GM23338 (cell line): ENCODE results near the gene C10orf105. TPM values are rescaled to one million over a fixed set of nuclear protein-coding genes. Genes with fewer than 3 reads are reported as not detected.

Experiments
- ATAC-seq: fragments of 200-7000 bp; cut with Tn5 transposase; 3 replicates; pipeline ENCODE4 v1.9.1; 2020
- DNase-seq: peaks from one replicate; pipeline ENCODE4 v3.0.0-alpha.2; 2015; ENCODE audit warnings: low spot score
- H2AFZ ChIP-seq: fragments of 200-600 bp; sonication (generic); 2 replicates; pipeline ENCODE4 v1.8.0; 2016; ENCODE audit warnings: antibody characterized with exemption, mild to moderate bottlenecking, moderate library complexity
- H3F3A ChIP-seq: fragments of 200-600 bp; sonication (generic); replicated peaks from 2 replicates; pipeline ENCODE4 v1.8.0; 2017; ENCODE audit warnings: antibody characterized with exemption, mixed run types, low read depth
- H3K27ac ChIP-seq: fragments of 200-600 bp; sonication (generic); 2 replicates; pipeline ENCODE4 v1.6.1; 2016; ENCODE audit warnings: low read depth
- H3K27me3 ChIP-seq: fragments of 200-600 bp; sonication (generic); 2 replicates; pipeline ENCODE4 v1.8.0; 2016; ENCODE audit warnings: mild to moderate bottlenecking, mixed run types, moderate library complexity; ENCODE audit not compliant: insufficient read depth
- H3K36me3 ChIP-seq: fragments of 200-600 bp; sonication (generic); 2 replicates; pipeline ENCODE4 v1.8.0; 2016; ENCODE audit warnings: mild to moderate bottlenecking; ENCODE audit not compliant: insufficient read depth
- H3K4me1 ChIP-seq: fragments of 200-600 bp; sonication (generic); 2 replicates; pipeline ENCODE4 v1.8.0; 2016; ENCODE audit warnings: mild to moderate bottlenecking, moderate library complexity; ENCODE audit not compliant: insufficient read depth
- H3K4me2 ChIP-seq: fragments of 200-600 bp; sonication (generic); 2 replicates; pipeline ENCODE4 v1.7.1; 2017; ENCODE audit warnings: mixed run types
- H3K4me3 ChIP-seq: fragments of 200-600 bp; sonication (generic); 2 replicates; pipeline ENCODE4 v1.6.1; 2016; ENCODE audit warnings: mixed run types
- H3K79me2 ChIP-seq: fragments of 200-600 bp; sonication (generic); replicated peaks from 2 replicates; pipeline ENCODE4 v1.8.0; 2017; ENCODE audit warnings: mild to moderate bottlenecking; ENCODE audit not compliant: insufficient read depth
- H3K9me2 ChIP-seq: fragments of 200-600 bp; sonication (generic); 2 replicates; pipeline ENCODE4 v1.8.0; 2017; ENCODE audit not compliant: insufficient read depth
- H4K20me1 ChIP-seq: fragments of 200-600 bp; sonication (generic); replicated peaks from 2 replicates; pipeline ENCODE4 v1.8.0; 2017; ENCODE audit warnings: mild to moderate bottlenecking; ENCODE audit not compliant: insufficient read depth
- H3K27ac Mint-ChIP-seq: 2 replicates; pipeline ENCODE4 v1.8.0; 2020; ENCODE audit warnings: inconsistent platforms, mild to moderate bottlenecking, moderate library complexity, mixed read lengths
- H3K27me3 Mint-ChIP-seq: 3 replicates; pipeline ENCODE4 v1.8.0; 2022; ENCODE audit warnings: low read depth, mild to moderate bottlenecking, moderate library complexity, mixed read lengths, inconsistent platforms; ENCODE audit not compliant: insufficient read depth, poor library complexity
- H3K36me3 Mint-ChIP-seq: 3 replicates; pipeline ENCODE4 v1.8.0; 2021; ENCODE audit warnings: low read depth, mild to moderate bottlenecking, inconsistent platforms, moderate library complexity, mixed read lengths
- H3K4me1 Mint-ChIP-seq: 3 replicates; pipeline ENCODE4 v1.8.0; 2020; ENCODE audit warnings: mild to moderate bottlenecking, inconsistent platforms, mixed read lengths
- H3K4me3 Mint-ChIP-seq: 3 replicates; pipeline ENCODE4 v1.8.0; 2021; ENCODE audit warnings: moderate library complexity, mild to moderate bottlenecking, inconsistent platforms, mixed read lengths
- H3K9me3 Mint-ChIP-seq: 3 replicates; pipeline ENCODE4 v1.8.0; 2020; ENCODE audit warnings: moderate library complexity, mild to moderate bottlenecking, inconsistent platforms, mixed read lengths
- CTCF ChIP-seq, 2 experiments: fragments of 200-600 bp in 1 of 2; sonication (generic) in 1 of 2; conservative IDR thresholded peaks; 2 replicates each; pipeline versions ENCODE4 v1.5.1 to v1.6.1; 2016 to 2017; ENCODE audit warnings: antibody characterized with exemption in 2 of 2, low read depth in 2 of 2, mild to moderate bottlenecking in 2 of 2, moderate library complexity in 1 of 2
- EZH2 ChIP-seq: fragments of 200-600 bp; sonication (generic); IDR thresholded peaks from one replicate; pipeline ENCODE4 v1.8.0; 2017; ENCODE audit warnings: antibody characterized with exemption, mild to moderate bottlenecking, low read depth; ENCODE audit not compliant: unreplicated experiment
- EZH2phosphoT487 ChIP-seq: fragments of 200-600 bp; sonication (generic); IDR thresholded peaks from one replicate; pipeline ENCODE4 v1.8.1; 2018; ENCODE audit warnings: antibody characterized with exemption; ENCODE audit not compliant: unreplicated experiment
- NANOG ChIP-seq: IDR thresholded peaks from 2 replicates; pipeline ENCODE4 v1.6.1; 2016; ENCODE audit warnings: antibody characterized with exemption, borderline replicate concordance
- POLR2AphosphoS5 ChIP-seq: IDR thresholded peaks from 2 replicates; pipeline ENCODE4 v1.6.1; 2016; ENCODE audit warnings: antibody characterized with exemption, low read depth
- REST ChIP-seq: IDR thresholded peaks from one replicate; pipeline ENCODE4 v1.6.1; 2018; ENCODE audit warnings: antibody characterized with exemption; ENCODE audit not compliant: unreplicated experiment
- STAT1 ChIP-seq: IDR thresholded peaks from one replicate; pipeline ENCODE4 v1.6.1; 2016; ENCODE audit warnings: antibody characterized with exemption; ENCODE audit not compliant: unreplicated experiment
- ZNF114 ChIP-seq: fragments of 250-450 bp; sonication (Bioruptor Pico); IDR thresholded peaks from 2 replicates; pipeline ENCODE4 v1.5.0; 2020; ENCODE audit warnings: mild to moderate bottlenecking, moderate library complexity
- ZNF331 ChIP-seq: fragments of 250-450 bp; sonication (Bioruptor Pico); IDR thresholded peaks from 2 replicates; pipeline ENCODE4 v1.5.0; 2020; ENCODE audit warnings: low read depth, mild to moderate bottlenecking, moderate library complexity
- ZNF462 ChIP-seq: fragments of 250-450 bp; sonication (Bioruptor Pico); IDR thresholded peaks from 2 replicates; pipeline ENCODE4 v1.5.0; 2020; ENCODE audit warnings: mild to moderate bottlenecking, moderate library complexity
- polyA plus RNA-seq: library from polyadenylated mRNA; unstranded; fragments of >200 nt; fragmentation: Nextera tagmentation; extraction: Ambion mirVana; gene quantifications from 2 replicates; pipeline ENCODE4 v1.2.1, GENCODE V29; 2016
- total RNA-seq: library from RNA; depleted of rRNA; stranded (reverse); fragments of >200 nt; shearing (Covaris generic); gene quantifications from 2 replicates; pipeline ENCODE4 v1.2.3, GENCODE V29; 2014

Gene C10orf105
- total and polyA plus RNA-seq, 2 experiments from 2014 or later: 0.15 to 0.17 TPM

- no peaks in the 10 kb centered on the region for H3K36me3 ChIP-seq
- no peaks in the 10 kb centered on the region for H3F3A ChIP-seq
- no peaks in the 10 kb centered on the region for H3K79me2 ChIP-seq
- H3K9me2 ChIP-seq: no peaks in the 10 kb centered on the region
- H3K4me1 ChIP-seq: peaks cover 5% of the 10 kb centered on the region; the same call in 1 of the 2 replicates
- H3K4me2 ChIP-seq: no peak overlapping the region
- Mint-ChIP-seq H3K27ac (no peak overlapping the region), H3K4me1 (peaks cover 38% of the 10 kb centered on the region), H3K9me3 (no peaks in the 10 kb centered on the region), H3K4me3 (no peak overlapping the region), H3K36me3 (no peaks in the 10 kb centered on the region), H3K27me3 (peaks cover 13% of the 10 kb centered on the region)
- no peak for ATAC-seq
- TF ChIP-seq EZH2phosphoT487 (no peak), POLR2AphosphoS5 (no peak)
- H2AFZ ChIP-seq: no peak overlapping the region
- H3K27me3 ChIP-seq: no peaks in the 10 kb centered on the region
- no peaks in the 10 kb centered on the region for H4K20me1 ChIP-seq
- H3K4me3 ChIP-seq: no peak overlapping the region
- no peak overlapping the region for H3K27ac ChIP-seq
- no peak for DNase-seq
Observed at GRCh38 chr10:71750986-71751385, 31.4 kb upstream of the C10orf105 start.

GRCh38 chr10:71750124-71750841, 30.7 kb upstream of the C10orf105 start:
- H3K4me1 ChIP-seq: peaks cover 5% of the 10 kb centered on the region; the same call in 1 of the 2 replicates
- H3K4me3 ChIP-seq: no peak overlapping the region
- DNase-seq (no peak), ATAC-seq (no peak)
- Mint-ChIP-seq H3K27ac (no peak overlapping the region), H3K9me3 (no peaks in the 10 kb centered on the region), H3K4me1 (peaks cover 40% of the 10 kb centered on the region), H3K36me3 (no peaks in the 10 kb centered on the region), H3K4me3 (no peak overlapping the region), H3K27me3 (peaks cover 13% of the 10 kb centered on the region)
- H3K4me2 ChIP-seq: no peak overlapping the region
- H3K79me2 ChIP-seq: no peaks in the 10 kb centered on the region
- H3F3A ChIP-seq: no peaks in the 10 kb centered on the region
- no peaks in the 10 kb centered on the region for H4K20me1 ChIP-seq
- no peaks in the 10 kb centered on the region for H3K36me3 ChIP-seq
- H2AFZ ChIP-seq: no peak overlapping the region
- H3K9me2 ChIP-seq: no peaks in the 10 kb centered on the region
- no peaks in the 10 kb centered on the region for H3K27me3 ChIP-seq
- H3K27ac ChIP-seq: no peak overlapping the region
- TF ChIP-seq EZH2phosphoT487: no peak
- no peak for TF ChIP-seq POLR2AphosphoS5
- TF ChIP-seq ZNF462 (CRISPR knock-in tag): no peak
- TF ChIP-seq NANOG: no peak
- TF ChIP-seq EZH2: no peak
- no peak for TF ChIP-seq ZNF114 (CRISPR knock-in tag)
- no peak for TF ChIP-seq CTCF (conservative IDR thresholded peaks at IDR 0.05; ENCODE audit: low read depth in 2 of 2)
- TF ChIP-seq REST: no peak
- TF ChIP-seq STAT1: no peak
- no peak for TF ChIP-seq ZNF331
